ENCODE results near the gene STEAP3. TPM values are rescaled to one million over a fixed set of nuclear protein-coding genes. Genes with fewer than 3 reads are reported as not detected.

Gene STEAP3
- total RNA-seq, 1 donor from 2014 or later = 11.8 TPM

- Histone ChIP-seq H3K27me3 (ENCODE audit: control insufficient read depth, insufficient read depth, low read length) (no peaks in the 10 kb centered on the region), H3K36me3 (ENCODE audit: control insufficient read depth, insufficient read depth, low read length) (no peaks in the 10 kb centered on the region), H3K4me3 (ENCODE audit: low read depth, low read length) (no peak overlapping the region)
- DNase-seq (ENCODE audit: low read depth) (no peak), FAIRE-seq (no peak)
- TF ChIP-seq CTCF (IDR thresholded peaks at IDR 0.05; ENCODE audit: insufficient read depth, low read length, severe bottlenecking) = no peak
Measured at GRCh38 chr2:119181791-119182445, 41.7 kb upstream of the STEAP3 start.

DNA sequence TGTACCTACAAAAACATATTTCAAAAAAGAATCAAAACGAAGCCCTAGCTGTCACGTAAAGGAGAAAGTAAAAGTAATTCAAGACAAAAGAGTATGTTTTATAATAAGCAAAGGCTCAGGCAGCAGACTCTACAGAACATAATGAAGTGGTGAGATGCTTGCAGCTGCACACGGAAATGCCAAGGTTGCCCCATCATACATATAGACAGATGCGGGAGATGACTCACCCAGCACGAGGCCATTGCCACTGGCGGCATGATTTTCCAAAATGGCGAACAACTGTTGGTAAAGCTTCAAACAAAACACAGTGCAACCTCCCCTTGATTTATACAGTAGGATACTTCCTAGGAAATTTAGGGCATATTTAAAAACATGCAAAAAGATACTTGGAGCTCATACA lies 39.1 kb upstream of the STEAP3 start:
- TF ChIP-seq CTCF (IDR thresholded peaks at IDR 0.05; ENCODE audit: insufficient read depth, low read length, severe bottlenecking) = no peak
- FAIRE-seq (no peak), DNase-seq (ENCODE audit: low read depth) (peak; percentile 20)
- H3K27me3 ChIP-seq (ENCODE audit: control insufficient read depth, insufficient read depth, low read length) = no peaks in the 10 kb centered on the region
- no peaks in the 10 kb centered on the region for H3K36me3 ChIP-seq (ENCODE audit: control insufficient read depth, insufficient read depth, low read length)
- no peak overlapping the region for H3K4me3 ChIP-seq (ENCODE audit: low read depth, low read length)

DNA sequence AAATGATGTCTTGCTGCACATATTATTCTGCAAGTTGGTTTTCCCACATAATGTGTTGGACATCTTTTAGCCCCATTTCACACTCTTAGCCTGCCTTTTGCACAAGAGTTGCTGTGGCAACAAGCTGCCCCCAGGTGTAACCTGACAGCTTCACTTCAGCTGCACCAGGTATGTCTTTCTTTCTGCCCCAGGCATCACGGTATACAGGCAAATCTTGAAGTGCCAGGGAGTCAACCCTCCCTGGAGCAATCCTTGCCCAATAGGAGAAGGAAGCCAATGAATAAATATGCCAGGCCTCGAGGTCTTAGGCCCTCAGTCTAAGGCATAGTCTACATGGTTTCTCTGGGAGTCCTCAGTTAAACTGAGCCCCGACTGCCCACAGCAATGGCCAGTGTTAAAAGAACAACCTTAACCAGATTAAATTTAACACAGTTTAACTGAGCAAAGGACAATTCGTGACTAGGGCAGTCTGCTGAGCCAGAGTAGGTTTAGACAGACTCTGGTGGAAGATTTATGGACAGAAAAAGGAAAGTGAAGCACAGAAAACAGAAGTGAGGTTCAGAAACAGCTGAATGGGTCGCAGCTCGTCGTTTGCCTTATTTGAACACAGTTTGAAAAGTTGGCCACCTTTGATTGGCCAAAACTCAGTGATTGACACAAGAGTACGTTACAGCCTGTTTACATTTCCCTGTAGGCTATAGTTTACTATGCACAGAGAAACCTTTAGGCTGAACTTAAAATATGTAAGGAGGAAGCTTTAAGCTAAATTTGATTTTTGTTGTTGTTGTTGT lies 33.1 kb upstream of the STEAP3 start:
- Histone ChIP-seq H3K4me3 (ENCODE audit: low read depth, low read length) (no peak overlapping the region), H3K36me3 (ENCODE audit: control insufficient read depth, insufficient read depth, low read length) (no peaks in the 10 kb centered on the region), H3K27me3 (ENCODE audit: control insufficient read depth, insufficient read depth, low read length) (no peaks in the 10 kb centered on the region)
- FAIRE-seq (no peak), DNase-seq (ENCODE audit: low read depth) (no peak)
- no peak for TF ChIP-seq CTCF (IDR thresholded peaks at IDR 0.05; ENCODE audit: insufficient read depth, low read length, severe bottlenecking)

DNA sequence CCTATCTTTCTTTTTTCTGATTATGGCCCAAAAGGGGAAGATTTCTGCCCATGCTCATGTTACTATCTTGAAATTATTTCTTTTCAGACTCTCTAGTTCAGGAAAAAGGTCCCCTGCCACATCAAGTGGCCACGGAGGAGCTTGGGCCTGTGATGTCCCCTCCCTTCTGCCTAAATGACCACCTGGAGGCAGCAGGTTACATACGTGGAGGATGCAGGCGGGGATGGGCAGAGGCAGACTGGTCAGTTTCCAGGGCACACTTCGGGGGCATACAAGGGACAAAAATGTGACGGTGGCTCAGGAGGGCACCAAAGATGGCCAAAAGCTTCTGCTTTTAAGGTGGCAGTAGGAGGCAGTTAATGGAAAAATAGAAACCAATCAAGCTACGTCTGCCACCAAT lies 30.7 kb upstream of the STEAP3 start:
- Histone ChIP-seq H3K4me3 (ENCODE audit: low read depth, low read length) (no peak overlapping the region), H3K36me3 (ENCODE audit: control insufficient read depth, insufficient read depth, low read length) (no peaks in the 10 kb centered on the region), H3K27me3 (ENCODE audit: control insufficient read depth, insufficient read depth, low read length) (no peaks in the 10 kb centered on the region)
- no peak for TF ChIP-seq CTCF (IDR thresholded peaks at IDR 0.05; ENCODE audit: insufficient read depth, low read length, severe bottlenecking)
- DNase-seq (ENCODE audit: low read depth) (no peak), FAIRE-seq (no peak)

DNA sequence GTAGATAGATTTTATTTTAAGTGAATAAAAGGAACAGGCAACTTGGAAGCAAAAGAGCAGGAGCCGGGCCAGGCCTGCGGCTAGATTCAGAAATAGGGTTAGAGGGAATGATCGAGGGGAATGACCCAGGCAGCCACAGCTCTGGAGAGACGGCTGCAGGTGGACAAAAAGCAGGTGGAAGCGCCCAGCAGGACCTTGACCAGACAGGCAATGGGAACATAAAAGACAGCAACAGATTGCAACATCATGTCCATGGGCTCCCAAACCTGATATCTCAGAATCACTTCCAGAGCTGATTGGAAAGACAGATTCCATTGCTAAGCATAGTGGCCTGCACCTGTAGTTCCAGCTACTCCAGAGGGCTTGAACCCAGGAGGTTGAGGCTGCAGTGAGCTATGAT lies 28.6 kb upstream of the STEAP3 start:
- Histone ChIP-seq H3K4me3 (ENCODE audit: low read depth, low read length) (no peak overlapping the region), H3K27me3 (ENCODE audit: control insufficient read depth, insufficient read depth, low read length) (no peaks in the 10 kb centered on the region), H3K36me3 (ENCODE audit: control insufficient read depth, insufficient read depth, low read length) (no peaks in the 10 kb centered on the region)
- DNase-seq (ENCODE audit: low read depth) (no peak), FAIRE-seq (no peak)
- no peak for TF ChIP-seq CTCF (IDR thresholded peaks at IDR 0.05; ENCODE audit: insufficient read depth, low read length, severe bottlenecking)

All from bronchial epithelial cell (primary cell).